HepG2 (cell line): ENCODE measurements around the gene STK11. TPM values are rescaled to one million over a fixed set of nuclear protein-coding genes. Genes with fewer than 3 reads are reported as not detected.

ENCODE experiments used
- ASH2L ChIP-seq: fragments of 300-600, 200-600 bp; sonication (generic); IDR thresholded peaks from 2 replicates; pipeline ENCODE4 v1.7.0; 2017; ENCODE audit warnings: low read depth, mild to moderate bottlenecking, moderate library complexity, mixed read lengths, low read length; ENCODE audit not compliant: insufficient read length
- BHLHE40 ChIP-seq: IDR thresholded peaks from 2 replicates; pipeline ENCODE4 v1.6.1; 2011; ENCODE audit warnings: low read length, improper control_type of control experiment
- GABPA ChIP-seq, 2 experiments: IDR thresholded peaks; 2 replicates each; pipeline ENCODE4 v1.6.1; 2011 to 2016; ENCODE audit warnings: low read depth in 2 of 2, low read length in 1 of 2, missing biosample characterization in 1 of 2, missing genetic modification characterization in 1 of 2
- JUND ChIP-seq: sonication (generic); formaldehyde crosslinking; IDR thresholded peaks from 2 replicates; pipeline ENCODE4 v1.8.0; 2022; ENCODE audit warnings: mild to moderate bottlenecking, missing genetic modification reagents
- RXRB ChIP-seq: IDR thresholded peaks from 2 replicates; pipeline ENCODE4 v1.6.1; 2016; ENCODE audit warnings: borderline replicate concordance, missing genetic modification reagents, missing compliant biosample characterization
- SOX13 ChIP-seq, 3 experiments: fragments of 450-650 bp in 1 of 3; sonication (generic) in 1 of 3; formaldehyde crosslinking in 1 of 3; IDR thresholded peaks in 2 of 3; conservative IDR thresholded peaks in 1 of 3; 2 replicates each; pipeline versions ENCODE4 v1.5.0 to v1.6.1; 2016 to 2020; ENCODE audit warnings: antibody characterized with exemption in 1 of 3, mild to moderate bottlenecking in 1 of 3, missing compliant biosample characterization in 1 of 3, missing genetic modification reagents in 1 of 3, moderate library complexity in 1 of 3
- SP2 ChIP-seq: sonication (generic); formaldehyde crosslinking; IDR thresholded peaks from 2 replicates; pipeline ENCODE4 v1.5.1; 2020; ENCODE audit warnings: mild to moderate bottlenecking, missing genetic modification reagents
- SRY ChIP-seq: sonication (generic); formaldehyde crosslinking; IDR thresholded peaks from 2 replicates; pipeline ENCODE4 v1.8.0; 2022; ENCODE audit warnings: mild to moderate bottlenecking, missing genetic modification reagents
- STAT5B ChIP-seq: sonication (generic); formaldehyde crosslinking; IDR thresholded peaks from 2 replicates; pipeline ENCODE4 v1.4.0; 2020; ENCODE audit warnings: missing genetic modification reagents
- ZBTB42 ChIP-seq: sonication (generic); formaldehyde crosslinking; IDR thresholded peaks from 2 replicates; pipeline ENCODE4 v1.5.0; 2020; ENCODE audit warnings: mild to moderate bottlenecking, missing genetic modification reagents
- ZNF121 ChIP-seq: sonication (generic); formaldehyde crosslinking; IDR thresholded peaks from 2 replicates; pipeline ENCODE4 v1.5.0; 2020; ENCODE audit warnings: mild to moderate bottlenecking, missing genetic modification reagents
- ZNF253 ChIP-seq: sonication (generic); formaldehyde crosslinking; IDR thresholded peaks from 2 replicates; pipeline ENCODE4 v1.8.0; 2022; ENCODE audit warnings: mild to moderate bottlenecking, missing genetic modification reagents, borderline replicate concordance
- ZNF746 ChIP-seq: sonication (generic); formaldehyde crosslinking; IDR thresholded peaks from 2 replicates; pipeline ENCODE4 v1.8.0; 2022; ENCODE audit warnings: mild to moderate bottlenecking, missing genetic modification reagents
- polyA plus RNA-seq, 8 experiments: library from polyadenylated mRNA; depleted of rRNA in 3 of 8; stranded (reverse) in 7 of 8; unstranded in 1 of 8; fragments of >200 nt; fragmentation: Illumina TruSeq in 4 of 8; extraction: Trizol in 4 of 8; gene quantifications; 2 replicates each; pipeline versions ENCODE4 v1.2.1 to v1.2.3, GENCODE V29; 2011 to 2016; ENCODE audit warnings: low read depth in 4 of 8, missing spikeins in 1 of 8, mixed read lengths in 1 of 8; ENCODE audit not compliant: insufficient read depth in 1 of 8
- total RNA-seq, 5 experiments: library from RNA; depleted of rRNA; stranded (reverse); fragments of >200 nt; fragmentation: Illumina TruSeq; extraction: Trizol; gene quantifications; 2 replicates each; pipeline ENCODE4 v1.2.3, GENCODE V29; 2016; ENCODE audit warnings: low read depth in 1 of 5
- TF ChIP-seq, protein P1 (sequence below): sonication (generic); formaldehyde crosslinking; IDR thresholded peaks from 2 replicates; pipeline ENCODE4 v1.4.0; 2020; ENCODE audit warnings: missing genetic modification reagents
- TF ChIP-seq, protein P2 (sequence below): sonication (generic); formaldehyde crosslinking; IDR thresholded peaks from 2 replicates; pipeline ENCODE4 v1.8.1; 2022; ENCODE audit warnings: mild to moderate bottlenecking, missing genetic modification reagents
- TF ChIP-seq, protein P3 (sequence below): IDR thresholded peaks from 2 replicates; pipeline ENCODE4 v1.6.1; 2016; ENCODE audit warnings: control low read depth
- TF ChIP-seq, protein P4 (sequence below): sonication (generic); formaldehyde crosslinking; IDR thresholded peaks from 2 replicates; pipeline ENCODE4 v1.4.0; 2020; ENCODE audit warnings: low read depth, mild to moderate bottlenecking, missing genetic modification reagents
- TF ChIP-seq, protein P5 (sequence below): sonication (generic); formaldehyde crosslinking; IDR thresholded peaks from 2 replicates; pipeline ENCODE4 v1.8.1; 2022; ENCODE audit warnings: low read depth, mild to moderate bottlenecking, missing genetic modification reagents
- TF ChIP-seq, protein P6 (sequence below): sonication (generic); formaldehyde crosslinking; IDR thresholded peaks from 2 replicates; pipeline ENCODE4 v1.4.0; 2020; ENCODE audit warnings: missing genetic modification reagents

The STK11 gene
- total and polyA plus RNA-seq, 2 of the 13 experiments (the other 11 are each of a cell fraction or from before 2014, with no cell fraction given) = 27.5 to 43.6 TPM

DNA sequence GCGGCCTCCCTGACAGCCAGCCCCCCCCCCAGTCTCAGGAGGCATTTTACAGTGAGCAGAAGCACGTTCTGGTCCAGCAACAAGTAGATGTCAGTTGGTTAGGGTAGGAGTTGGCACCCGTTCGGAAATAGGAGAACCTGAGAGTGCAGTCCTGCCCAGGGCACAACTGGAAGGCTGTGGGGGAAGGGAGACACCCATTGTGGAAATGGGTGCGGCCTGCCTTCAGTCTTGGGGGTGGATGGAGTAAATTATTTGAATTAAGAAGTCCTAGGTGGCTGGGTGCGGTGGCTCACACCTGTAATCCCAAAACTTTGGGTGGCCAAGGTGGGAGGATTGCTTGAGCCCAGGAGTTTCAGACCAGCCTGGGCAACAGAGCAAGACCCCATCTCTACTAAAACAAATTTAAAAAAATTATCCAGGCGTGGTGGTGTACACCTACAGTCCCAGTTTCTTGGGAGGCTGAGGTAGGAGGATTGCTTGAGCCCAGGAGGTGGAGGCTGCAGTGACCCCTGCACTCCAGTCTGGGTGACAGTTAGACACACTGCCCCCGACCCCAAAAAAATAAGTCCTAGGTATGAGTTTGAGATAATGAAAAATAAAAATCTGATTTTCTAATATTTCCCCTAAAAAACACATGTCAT is 64.8 kb downstream of the STK11 start (continued):
- TF ChIP-seq, protein P1, sequence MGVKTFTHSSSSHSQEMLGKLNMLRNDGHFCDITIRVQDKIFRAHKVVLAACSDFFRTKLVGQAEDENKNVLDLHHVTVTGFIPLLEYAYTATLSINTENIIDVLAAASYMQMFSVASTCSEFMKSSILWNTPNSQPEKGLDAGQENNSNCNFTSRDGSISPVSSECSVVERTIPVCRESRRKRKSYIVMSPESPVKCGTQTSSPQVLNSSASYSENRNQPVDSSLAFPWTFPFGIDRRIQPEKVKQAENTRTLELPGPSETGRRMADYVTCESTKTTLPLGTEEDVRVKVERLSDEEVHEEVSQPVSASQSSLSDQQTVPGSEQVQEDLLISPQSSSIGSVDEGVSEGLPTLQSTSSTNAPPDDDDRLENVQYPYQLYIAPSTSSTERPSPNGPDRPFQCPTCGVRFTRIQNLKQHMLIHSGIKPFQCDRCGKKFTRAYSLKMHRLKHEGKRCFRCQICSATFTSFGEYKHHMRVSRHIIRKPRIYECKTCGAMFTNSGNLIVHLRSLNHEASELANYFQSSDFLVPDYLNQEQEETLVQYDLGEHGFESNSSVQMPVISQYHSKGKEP (CRISPR knock-in tag) = no peak
- TF ChIP-seq ZNF253 (CRISPR knock-in tag) (0 out of 2 replicates have a peak, but pooled peaks have one; percentile 55), ZNF121 (CRISPR knock-in tag) (peak; percentile 81; the same call in 1 of the 2 replicates), ASH2L (no peak), JUND (CRISPR knock-in tag) (no peak), BHLHE40 (no peak), ZNF746 (CRISPR knock-in tag) (no peak), RXRB (CRISPR knock-in tag) (no peak), GABPA (IDR thresholded peaks at IDR 0.05; ENCODE audit: low read depth, low read length) (no peak), GABPA (CRISPR knock-in tag; IDR thresholded peaks at IDR 0.05; ENCODE audit: low read depth) (0 out of 2 replicates have a peak, but pooled peaks have one; percentile 10), SOX13 (IDR thresholded peaks at IDR 0.05) (no peak), SOX13 (CRISPR knock-in tag; conservative IDR thresholded peaks at IDR 0.05 in 1 of 2, IDR thresholded peaks at IDR 0.05 in 1 of 2) (no peak), STAT5B (CRISPR knock-in tag) (no peak), SRY (CRISPR knock-in tag) (0 out of 2 replicates have a peak, but pooled peaks have one; percentile 2), ZBTB42 (CRISPR knock-in tag) (no peak), SP2 (no peak)
- TF ChIP-seq, protein P2, sequence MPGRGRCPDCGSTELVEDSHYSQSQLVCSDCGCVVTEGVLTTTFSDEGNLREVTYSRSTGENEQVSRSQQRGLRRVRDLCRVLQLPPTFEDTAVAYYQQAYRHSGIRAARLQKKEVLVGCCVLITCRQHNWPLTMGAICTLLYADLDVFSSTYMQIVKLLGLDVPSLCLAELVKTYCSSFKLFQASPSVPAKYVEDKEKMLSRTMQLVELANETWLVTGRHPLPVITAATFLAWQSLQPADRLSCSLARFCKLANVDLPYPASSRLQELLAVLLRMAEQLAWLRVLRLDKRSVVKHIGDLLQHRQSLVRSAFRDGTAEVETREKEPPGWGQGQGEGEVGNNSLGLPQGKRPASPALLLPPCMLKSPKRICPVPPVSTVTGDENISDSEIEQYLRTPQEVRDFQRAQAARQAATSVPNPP (CRISPR knock-in tag) = 0 out of 2 replicates have a peak, but pooled peaks have one; percentile 30
- TF ChIP-seq, protein P3, sequence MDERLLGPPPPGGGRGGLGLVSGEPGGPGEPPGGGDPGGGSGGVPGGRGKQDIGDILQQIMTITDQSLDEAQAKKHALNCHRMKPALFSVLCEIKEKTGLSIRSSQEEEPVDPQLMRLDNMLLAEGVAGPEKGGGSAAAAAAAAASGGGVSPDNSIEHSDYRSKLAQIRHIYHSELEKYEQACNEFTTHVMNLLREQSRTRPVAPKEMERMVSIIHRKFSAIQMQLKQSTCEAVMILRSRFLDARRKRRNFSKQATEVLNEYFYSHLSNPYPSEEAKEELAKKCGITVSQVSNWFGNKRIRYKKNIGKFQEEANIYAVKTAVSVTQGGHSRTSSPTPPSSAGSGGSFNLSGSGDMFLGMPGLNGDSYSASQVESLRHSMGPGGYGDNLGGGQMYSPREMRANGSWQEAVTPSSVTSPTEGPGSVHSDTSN (CRISPR knock-in tag) = no peak
- TF ChIP-seq, protein P4, sequence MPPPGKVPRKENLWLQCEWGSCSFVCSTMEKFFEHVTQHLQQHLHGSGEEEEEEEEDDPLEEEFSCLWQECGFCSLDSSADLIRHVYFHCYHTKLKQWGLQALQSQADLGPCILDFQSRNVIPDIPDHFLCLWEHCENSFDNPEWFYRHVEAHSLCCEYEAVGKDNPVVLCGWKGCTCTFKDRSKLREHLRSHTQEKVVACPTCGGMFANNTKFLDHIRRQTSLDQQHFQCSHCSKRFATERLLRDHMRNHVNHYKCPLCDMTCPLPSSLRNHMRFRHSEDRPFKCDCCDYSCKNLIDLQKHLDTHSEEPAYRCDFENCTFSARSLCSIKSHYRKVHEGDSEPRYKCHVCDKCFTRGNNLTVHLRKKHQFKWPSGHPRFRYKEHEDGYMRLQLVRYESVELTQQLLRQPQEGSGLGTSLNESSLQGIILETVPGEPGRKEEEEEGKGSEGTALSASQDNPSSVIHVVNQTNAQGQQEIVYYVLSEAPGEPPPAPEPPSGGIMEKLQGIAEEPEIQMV = 0 out of 2 replicates have a peak, but pooled peaks have one; percentile 6
- TF ChIP-seq, protein P5, sequence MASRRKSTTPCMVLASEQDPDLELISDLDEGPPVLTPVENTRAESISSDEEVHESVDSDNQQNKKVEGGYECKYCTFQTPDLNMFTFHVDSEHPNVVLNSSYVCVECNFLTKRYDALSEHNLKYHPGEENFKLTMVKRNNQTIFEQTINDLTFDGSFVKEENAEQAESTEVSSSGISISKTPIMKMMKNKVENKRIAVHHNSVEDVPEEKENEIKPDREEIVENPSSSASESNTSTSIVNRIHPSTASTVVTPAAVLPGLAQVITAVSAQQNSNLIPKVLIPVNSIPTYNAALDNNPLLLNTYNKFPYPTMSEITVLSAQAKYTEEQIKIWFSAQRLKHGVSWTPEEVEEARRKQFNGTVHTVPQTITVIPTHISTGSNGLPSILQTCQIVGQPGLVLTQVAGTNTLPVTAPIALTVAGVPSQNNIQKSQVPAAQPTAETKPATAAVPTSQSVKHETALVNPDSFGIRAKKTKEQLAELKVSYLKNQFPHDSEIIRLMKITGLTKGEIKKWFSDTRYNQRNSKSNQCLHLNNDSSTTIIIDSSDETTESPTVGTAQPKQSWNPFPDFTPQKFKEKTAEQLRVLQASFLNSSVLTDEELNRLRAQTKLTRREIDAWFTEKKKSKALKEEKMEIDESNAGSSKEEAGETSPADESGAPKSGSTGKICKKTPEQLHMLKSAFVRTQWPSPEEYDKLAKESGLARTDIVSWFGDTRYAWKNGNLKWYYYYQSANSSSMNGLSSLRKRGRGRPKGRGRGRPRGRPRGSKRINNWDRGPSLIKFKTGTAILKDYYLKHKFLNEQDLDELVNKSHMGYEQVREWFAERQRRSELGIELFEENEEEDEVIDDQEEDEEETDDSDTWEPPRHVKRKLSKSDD (CRISPR knock-in tag) = 0 out of 2 replicates have a peak, but pooled peaks have one; percentile 10
- TF ChIP-seq, protein P6, sequence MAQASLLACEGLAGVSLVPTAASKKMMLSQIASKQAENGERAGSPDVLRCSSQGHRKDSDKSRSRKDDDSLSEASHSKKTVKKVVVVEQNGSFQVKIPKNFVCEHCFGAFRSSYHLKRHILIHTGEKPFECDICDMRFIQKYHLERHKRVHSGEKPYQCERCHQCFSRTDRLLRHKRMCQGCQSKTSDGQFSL (CRISPR knock-in tag) = peak; percentile 4; the same call in 1 of the 2 replicates
